ENCODE data around the gene PTPRN2.
"Not testable (repeated sequence)": the region's sequence is repeated elsewhere in the genome, so short reads cannot be mapped to it uniquely, and the experiment has no call there.

Gene PTPRN2

DNA sequence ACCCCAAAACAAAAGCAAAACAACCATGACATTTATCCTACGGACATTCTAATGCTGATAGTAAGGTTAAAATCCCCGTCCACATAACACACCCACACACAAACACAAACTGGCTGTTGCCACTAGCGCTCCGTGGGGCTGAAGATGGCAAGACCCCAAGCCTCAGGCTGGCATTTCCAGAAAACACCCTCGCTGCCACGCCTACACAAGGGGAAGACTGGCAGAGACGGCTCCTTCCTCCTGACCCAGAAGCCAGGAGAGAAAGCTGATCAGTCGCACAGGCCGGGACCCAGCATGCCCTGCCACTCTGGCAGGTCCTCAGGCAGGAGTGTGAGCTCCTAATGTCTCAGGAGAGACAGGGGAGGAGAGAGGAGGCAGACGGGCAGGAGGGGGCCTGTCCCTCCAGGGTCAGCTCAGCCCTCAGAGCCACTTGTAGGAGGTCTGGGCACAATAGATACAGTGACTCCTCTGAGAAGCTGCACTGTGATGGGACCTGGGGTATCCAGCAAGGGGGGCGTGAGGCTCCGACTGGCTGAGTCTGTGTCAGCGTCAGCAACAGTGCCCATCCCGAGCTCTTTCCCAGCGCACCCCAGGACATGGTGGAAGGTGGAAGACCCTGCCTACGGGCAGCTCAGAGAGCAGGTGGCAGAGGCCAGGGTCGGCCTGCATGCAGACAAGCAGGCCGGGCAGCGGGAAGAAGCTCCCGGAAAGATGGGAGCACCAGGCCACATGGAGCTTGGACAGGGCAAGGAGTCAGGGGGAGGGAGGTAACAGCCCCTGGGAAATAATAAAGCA lies 326.9 kb downstream of the PTPRN2 start:
- DNase-seq = no peak

DNA sequence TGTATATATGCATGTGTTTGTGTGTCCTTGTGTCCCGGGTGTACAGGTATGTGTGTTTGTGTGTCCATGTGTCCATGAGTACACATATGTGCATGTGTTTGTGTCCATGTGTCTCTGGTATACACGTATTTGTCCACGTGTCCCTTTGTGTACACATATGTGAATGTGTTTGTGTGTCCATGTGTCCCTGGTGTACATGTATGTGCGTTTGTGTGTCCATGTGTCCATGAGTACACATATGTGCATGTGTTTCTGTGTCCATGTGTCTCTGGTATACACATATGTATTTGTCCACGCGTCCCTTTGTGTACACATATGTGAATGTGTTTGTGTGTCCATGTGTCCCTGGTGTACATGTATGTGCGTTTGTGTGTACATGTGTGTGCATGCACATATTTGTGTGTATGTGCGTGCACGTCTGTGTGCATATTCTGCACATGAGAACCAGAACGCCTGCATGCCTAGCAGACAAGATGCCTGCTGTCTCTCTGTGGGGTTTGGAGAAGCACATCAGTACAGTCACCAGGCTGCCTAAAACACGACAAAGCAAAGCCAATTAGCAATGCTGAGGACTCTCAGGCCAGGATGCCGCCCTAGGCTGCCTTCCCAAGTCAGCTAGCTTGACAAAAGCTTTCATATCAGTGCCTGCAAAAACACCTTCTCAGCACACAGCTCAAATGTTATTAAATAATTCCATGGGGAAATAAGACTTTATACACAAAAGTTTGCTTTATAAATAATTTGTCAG lies 327.8 kb downstream of the PTPRN2 start:
- DNase-seq = no peak

DNA sequence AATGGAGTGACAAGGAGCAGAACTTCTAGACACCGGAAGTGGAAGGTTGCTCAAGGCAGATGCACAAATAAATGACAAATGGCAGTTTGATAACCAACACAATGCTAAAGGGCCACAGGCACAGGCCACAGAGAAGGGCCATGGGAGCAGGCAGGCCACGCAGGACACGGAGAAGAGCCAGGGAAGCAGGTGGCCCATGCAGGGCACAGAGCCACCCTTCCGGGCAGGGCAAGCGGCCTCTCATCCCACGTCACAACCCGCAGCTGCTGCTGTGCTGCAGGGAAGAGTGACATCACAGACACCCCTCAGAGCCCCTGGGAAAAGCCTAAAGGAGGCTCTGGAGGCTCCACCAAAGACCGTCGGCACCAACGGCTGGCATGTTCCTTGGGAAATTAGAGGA lies 328.5 kb downstream of the PTPRN2 start:
- no peak for DNase-seq

DNA sequence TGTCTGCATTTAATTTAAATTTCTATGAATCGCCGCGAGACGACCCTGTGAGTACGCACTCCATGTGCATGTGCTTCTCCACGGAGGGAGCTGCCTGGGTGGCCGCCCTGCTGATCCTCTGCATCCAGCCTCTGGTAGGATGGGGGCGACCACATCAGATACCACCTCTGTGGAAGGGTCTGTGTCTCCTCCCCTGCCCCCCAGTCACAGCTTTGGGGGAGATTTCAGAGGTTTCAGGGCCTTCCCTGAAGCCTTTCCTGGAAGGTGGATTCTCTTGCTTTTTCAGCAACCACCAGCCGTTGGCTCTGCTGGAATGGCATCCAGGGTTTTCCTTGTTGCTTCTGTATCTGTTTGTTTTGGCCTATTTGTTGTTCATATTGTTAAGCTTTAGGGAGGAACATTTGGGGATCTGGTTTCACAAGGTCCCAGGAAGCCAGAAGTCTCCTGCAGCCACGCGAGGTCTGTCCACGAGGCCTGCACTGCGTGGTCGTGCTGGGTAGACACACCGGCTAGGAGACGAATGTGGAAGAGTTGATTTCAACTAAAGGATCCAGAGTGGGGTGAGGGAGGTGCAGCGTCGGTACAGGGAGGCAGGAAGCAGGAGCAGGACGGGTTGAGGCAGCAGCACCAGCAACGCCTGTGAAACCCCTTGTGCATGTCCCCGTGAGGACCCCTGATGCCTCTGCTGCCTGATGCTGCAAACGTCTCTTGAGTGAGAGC lies 329.1 kb downstream of the PTPRN2 start:
- no peak for DNase-seq

DNA sequence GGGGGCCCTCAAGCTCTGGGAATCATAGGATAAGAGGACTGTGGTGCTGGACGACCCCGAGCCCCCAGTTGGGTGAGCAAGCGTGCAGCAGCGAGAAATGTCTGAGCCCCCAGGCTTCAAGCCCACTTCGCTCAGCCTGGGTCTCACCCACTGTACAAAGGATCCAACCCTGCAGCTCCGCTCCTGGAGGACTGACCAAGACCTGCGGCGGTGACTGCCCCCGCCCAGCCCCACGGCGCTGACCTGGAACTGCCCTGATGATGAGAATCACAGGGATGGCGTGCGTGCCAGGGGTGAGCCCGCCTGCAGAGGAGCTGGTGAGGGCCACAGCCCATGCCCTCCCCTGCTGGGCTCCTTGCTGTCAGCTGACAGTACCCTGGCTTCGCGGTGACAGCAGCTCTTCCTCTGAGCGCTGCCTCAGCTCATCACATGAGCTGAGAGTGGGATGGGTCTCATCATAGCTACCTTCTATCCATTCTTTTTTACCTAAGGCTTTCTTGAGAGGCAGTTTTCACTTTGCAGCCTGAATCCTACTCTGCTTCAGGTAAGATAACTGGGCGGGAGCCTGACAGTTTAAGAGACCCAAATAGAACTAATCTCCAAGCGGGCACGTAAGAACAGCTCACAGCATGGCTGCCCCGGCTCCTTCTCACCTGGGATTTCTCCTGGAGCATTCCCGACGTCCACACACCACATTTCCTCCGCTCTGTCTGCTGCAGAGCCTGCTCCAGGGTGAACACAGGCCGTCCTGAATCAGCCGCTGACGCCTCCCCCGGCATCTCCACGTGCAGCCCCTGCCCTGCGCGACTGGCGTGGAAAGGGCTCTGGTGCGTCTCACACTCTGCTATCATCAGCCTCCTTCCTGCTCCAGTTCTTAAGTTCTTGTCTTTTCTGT lies 329.9 kb downstream of the PTPRN2 start:
- DNase-seq = no peak

DNA sequence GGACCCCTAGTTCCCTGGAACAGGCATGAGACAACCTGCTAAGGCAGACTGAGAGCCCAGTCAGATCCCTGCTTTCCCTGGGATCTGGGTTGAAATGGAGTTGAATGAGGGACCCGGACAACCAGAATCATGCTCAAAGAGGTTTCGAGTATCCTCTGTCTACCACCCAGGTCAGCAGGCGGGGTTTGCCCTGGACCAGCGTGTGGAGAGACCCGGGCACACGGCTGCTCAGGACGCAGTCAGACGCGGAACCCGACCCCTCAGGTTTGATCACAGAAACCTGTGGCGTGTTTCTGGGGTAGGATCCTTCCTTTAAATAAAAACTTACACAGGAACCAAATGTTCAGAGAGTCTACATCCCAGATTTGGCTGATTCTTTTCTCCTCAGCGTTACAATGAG lies 330.6 kb downstream of the PTPRN2 start:
- DNase-seq = no peak

DNA sequence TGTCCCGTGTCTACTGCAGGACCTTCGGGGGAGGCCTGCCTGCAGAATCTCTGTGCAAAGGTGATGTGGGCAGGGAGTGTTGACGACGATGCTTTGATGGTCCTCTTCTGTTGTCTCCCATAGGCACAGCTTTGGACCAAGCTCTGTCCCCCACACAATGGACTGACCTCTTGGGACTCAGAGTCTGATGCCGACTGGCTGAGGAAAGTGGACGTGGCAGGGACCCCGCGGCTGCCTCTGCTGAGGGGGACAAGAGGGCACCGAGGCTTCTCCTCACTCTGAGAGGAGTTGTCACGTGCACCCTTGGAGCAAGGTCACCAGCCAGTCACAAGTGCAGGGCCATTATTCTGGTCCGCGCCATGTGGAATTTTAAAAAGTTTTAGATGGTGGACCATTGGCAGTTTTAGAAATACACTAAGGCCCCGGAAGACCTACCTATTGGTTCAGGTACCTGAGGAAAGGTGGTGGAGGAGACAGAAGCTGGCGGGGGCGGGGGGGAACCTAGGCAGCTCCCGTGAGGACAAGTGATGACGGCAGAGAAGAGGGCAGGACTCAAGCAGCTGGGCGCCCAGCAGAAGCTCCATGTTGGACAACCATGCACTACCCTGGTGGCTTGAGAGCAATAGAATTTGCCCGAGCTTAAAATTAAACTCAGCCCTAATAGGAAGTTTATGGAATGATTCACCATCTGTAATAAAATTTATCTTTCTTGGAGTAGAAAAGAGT lies 331.4 kb downstream of the PTPRN2 start:
- no peak for DNase-seq

DNA sequence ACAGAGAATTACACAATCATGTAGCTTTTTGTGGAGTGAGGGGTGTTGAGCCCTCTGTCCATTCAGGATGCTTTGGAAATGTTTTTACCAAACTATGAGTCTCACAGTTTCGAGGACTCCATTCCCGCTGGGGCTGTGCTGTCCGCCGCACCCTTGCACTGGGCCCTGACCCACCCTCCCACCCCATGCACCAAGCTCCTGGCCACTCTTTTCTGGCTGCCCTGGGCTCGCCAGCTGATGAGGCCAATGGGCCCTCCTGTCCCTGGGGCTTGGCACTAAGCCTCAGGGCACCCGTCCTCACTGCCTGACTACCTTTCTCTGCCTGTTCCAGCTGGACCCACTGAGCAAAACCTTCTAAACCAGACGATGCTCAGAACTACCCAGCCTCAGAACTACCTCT lies 332.1 kb downstream of the PTPRN2 start:
- no peak for DNase-seq

DNA sequence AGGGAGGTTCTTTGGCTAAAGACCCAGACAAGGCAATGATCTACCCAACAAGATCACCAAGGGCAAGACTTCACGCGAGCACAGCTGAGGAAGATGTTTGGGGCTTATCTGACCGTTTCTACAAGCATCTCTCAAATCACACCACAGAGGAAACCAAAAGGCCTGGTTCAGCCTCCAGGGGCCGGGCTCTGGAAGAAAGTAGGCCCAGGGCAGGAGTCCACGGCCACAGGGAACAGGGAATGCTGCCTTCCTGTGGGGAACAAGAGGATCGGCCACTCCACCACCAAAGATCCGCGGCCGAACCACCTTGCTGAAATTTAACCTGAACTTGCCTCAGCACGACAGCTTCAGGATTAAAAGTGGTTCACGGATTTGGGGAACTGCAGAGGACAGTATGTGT lies 332.5 kb downstream of the PTPRN2 start:
- no peak for DNase-seq

DNA sequence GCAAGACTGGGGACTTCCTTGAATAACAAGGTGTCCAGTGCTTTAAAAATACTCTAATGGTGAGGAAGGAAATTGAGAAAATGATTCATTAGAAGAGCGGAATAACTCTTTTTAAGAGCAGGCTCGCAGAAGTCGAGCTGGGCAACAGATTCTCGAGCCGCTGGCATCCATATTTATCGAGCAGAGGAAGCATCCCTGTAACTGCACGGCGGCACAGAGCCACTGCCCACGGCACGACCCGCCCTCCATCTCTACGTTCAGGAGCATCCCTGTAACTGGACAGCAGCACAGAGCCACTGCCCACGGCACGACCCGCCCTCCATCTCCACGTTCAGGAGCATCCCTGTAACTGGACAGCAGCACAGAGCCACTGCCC lies 334.0 kb downstream of the PTPRN2 start:
- not testable (repeated sequence) for DNase-seq

DNA sequence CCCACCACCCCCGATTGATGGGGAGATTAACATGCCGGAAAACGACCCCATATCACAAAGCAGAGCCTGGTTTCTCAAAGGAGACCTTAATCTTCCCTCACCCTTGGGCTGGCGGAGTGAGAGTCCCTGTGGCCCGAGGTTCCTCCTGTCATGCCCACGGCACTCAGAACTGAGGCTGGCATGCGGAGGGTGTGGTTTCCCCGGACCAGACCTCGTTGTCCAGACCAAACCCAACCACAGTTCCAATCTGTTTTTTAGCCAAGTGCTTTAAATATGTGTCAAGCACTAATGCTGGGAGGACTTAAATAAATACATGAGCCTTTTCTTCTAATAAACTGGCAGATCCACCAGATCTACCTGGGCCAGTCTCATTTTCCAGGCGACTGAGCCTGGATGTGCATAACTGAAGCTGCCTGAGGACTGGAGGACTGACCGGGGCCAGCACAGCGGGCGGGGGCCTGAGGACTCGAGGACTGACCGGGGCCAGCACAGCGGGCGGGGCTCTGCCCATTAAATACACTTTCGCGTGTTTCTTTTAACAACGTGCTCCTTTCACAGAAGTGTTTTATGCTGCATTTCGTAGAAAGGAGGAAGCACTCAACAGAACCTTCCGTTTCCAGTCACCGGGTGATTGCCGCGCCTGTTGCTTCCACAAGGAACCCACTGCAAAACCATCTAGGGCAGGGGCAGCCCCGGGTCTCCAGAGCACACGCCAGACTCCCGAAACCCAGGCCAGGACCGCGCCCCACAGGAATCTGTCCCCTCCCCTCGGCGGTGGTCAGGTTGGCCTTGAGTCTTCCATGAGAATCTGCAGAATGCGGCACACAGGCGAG lies 334.6 kb downstream of the PTPRN2 start:
- no peak for DNase-seq

DNA sequence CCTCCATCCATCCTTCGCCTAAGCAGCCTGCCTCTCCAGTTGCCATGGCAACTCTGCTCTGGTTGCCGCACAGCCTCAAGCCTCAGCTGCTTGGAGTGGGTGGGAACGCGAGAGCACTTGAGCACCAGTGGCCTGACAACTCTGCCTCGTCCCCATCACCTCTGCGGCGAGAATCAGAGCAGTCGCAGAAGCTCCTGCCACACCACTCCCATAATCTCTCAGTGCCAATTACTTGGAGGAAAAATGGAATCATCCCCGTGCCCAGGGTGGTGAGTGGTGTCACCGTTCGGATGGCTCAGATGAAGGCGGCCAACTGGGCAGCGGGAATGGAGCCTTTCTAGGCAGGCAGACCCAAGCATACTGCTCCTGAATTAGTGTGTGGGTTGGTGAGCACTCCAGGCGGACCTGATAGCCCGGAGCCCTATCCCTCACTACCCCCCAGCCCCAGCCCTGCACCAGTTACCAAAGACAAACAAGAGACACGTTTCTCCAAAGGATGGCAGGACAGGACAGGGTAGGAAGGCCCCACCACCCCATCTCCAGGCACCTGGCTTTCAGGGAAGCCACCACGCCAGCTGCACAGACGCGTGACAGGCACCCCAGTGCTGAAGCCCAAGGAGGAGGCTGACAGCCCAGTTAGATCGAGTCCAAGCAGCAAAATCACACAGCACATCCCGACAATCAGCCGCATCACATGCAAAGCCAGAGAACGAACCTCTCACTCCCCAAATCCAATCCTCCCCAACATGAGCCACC lies 335.4 kb downstream of the PTPRN2 start:
- no peak for DNase-seq

DNA sequence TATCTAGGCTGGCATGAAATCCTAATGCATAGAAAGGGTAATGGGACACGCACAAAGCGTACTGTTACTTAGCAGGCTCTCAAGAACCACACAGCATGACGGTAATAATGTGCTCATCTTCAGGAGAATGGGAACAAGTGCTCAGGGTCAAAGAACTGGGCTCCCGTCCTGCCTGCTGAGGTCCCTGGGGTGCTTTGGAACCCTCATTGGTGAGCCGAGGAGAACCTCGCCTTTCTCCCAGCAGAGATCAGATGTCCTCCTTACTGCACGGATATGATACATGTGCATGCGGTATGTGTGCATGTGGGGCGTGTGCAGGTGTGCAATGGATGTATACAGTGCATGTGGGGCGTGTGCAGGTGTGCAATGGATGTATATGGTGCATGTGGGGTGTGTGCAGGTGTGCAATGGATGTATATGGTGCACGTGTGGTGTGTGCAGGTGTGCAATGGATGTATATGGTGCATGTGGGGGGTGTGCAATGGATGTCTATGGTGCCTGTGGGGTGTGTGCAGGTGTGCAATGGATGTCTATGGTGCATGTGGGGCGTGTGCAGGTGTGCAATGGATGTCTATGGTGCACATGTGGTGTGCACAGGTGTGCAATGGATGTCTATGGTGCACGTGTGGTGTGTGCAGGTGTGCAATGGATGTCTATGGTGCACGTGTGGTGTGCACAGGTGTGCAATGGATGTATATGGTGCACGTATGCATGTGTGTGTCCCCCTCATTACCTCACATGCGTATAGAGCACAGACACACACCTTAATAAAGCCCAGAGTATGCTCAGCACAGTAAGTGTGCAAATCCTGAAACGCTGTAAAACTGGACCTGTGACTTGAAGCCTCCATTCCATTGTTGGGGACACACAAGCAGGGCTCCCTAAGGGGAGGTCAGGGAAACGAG lies 336.3 kb downstream of the PTPRN2 start:
- no peak for DNase-seq

DNA sequence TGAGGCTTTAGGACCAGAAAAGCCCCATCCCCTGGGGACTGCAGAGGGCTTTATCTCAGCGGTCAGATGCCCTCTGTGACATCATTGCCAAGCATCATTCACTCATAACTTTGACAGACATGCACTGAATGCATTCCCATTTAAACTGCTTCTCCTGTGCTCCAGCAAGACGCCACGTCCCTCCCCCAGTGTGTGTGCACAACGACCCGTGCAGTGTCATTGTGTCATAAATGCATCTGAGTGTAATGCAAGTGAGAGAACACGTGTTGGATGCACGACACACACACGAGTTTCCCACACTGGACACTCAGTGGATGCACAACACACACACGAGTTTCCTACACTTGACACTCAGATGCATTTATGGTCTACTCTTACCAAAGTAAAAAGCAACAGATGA lies 337.9 kb downstream of the PTPRN2 start:
- no peak for DNase-seq

DNA sequence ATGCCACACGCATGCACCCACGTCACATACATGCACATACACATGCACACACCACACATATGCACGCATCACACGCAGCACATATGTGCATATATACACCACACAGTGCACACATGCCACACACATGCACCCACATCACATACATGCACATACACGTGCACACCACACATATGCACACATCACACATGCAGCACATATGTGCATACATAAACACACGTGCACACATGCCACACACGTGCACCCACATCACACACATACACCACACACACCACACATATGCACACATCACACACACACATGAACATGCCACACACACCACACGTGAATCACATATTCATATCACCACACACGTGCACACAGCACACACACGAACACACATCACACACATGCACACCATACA lies 338.8 kb downstream of the PTPRN2 start:
- DNase-seq = no peak

DNA sequence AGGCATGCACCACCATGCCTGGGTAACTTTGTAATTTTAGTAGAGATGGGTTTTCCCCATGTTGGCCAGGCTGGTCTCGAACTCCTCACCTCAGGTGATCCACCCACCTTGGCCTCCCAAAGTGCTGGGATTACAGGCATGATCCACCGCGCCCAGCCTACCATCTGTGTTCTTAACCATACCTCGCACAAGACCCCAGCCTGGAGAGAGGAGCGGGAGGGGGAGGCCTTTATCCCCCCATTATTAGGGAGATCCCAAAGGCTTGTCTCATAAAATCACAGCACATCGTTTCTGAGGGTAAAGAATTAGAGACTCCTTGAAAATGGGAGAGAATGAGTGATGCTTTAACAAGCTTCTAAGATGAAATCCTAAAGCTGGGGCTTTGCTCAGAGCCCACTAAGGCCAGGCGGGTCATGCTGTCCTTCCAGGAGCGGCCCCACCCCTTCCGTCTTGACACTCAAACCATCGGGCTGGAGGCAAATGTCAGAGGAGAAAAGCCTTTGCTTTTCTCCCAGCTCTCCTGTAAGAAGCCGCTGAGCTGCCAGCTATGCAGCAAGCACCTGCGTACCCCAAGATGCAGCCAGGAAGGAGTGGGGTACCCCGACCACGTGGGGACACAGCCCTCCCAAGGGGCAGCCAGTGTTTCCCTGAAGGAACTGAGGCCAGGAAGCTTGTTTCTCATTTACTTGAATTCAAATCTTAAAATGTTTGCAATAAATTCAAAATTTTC lies 339.7 kb downstream of the PTPRN2 start:
- DNase-seq = no peak

DNA sequence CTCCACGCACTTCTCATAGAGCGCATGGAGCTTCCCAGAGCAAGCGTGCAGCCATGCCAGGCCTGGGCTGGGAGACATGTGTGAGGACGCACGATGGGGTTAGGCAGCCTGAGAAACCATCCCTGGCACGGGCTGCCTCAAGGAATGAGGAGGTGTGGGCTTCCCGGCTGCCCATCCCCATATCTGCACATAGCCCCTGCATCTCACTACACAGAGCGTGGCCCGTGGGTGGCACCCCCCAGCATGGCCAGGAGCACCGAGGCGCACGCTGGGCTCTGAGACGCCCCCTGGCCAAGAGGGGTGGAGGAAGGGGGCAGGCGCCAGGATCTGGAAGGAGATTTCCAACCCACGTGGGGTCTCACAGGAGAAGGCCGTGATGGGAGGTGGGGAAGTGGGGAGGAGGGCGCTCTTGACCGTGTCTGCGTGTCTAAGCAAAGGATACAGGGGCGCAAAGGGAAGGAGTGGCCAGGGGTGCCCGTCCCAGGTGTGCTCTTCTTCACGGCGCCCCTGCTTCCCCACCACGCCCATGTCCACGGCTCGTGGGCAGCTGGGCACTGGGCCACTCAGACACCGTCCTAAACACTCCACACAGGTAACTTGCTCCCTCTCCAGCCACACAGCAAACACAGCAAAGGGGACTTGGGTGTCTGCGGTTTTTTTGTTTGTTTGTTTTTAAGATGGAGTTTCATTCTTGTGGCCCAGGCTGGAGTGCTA lies 340.5 kb downstream of the PTPRN2 start:
- DNase-seq = no peak
